GM23338 (cell line): ENCODE measurements around the gene USF2. TPM values are rescaled to one million over a fixed set of nuclear protein-coding genes. Genes with fewer than 3 reads are reported as not detected.
A peak's percentile ranks its signal among the peaks of the same experiment; 100 is the strongest.

Source experiments
- ATAC-seq: fragments of 200-7000 bp; cut with Tn5 transposase; 3 replicates; pipeline ENCODE4 v1.9.1; 2020
- DNase-seq: peaks from one replicate; pipeline ENCODE4 v3.0.0-alpha.2; 2015; ENCODE audit warnings: low spot score
- H2AFZ ChIP-seq: fragments of 200-600 bp; sonication (generic); 2 replicates; pipeline ENCODE4 v1.8.0; 2016; ENCODE audit warnings: antibody characterized with exemption, mild to moderate bottlenecking, moderate library complexity
- H3F3A ChIP-seq: fragments of 200-600 bp; sonication (generic); replicated peaks from 2 replicates; pipeline ENCODE4 v1.8.0; 2017; ENCODE audit warnings: antibody characterized with exemption, mixed run types, low read depth
- H3K27ac ChIP-seq: fragments of 200-600 bp; sonication (generic); 2 replicates; pipeline ENCODE4 v1.6.1; 2016; ENCODE audit warnings: low read depth
- H3K27me3 ChIP-seq: fragments of 200-600 bp; sonication (generic); 2 replicates; pipeline ENCODE4 v1.8.0; 2016; ENCODE audit warnings: mild to moderate bottlenecking, mixed run types, moderate library complexity; ENCODE audit not compliant: insufficient read depth
- H3K36me3 ChIP-seq: fragments of 200-600 bp; sonication (generic); 2 replicates; pipeline ENCODE4 v1.8.0; 2016; ENCODE audit warnings: mild to moderate bottlenecking; ENCODE audit not compliant: insufficient read depth
- H3K4me1 ChIP-seq: fragments of 200-600 bp; sonication (generic); 2 replicates; pipeline ENCODE4 v1.8.0; 2016; ENCODE audit warnings: mild to moderate bottlenecking, moderate library complexity; ENCODE audit not compliant: insufficient read depth
- H3K4me2 ChIP-seq: fragments of 200-600 bp; sonication (generic); 2 replicates; pipeline ENCODE4 v1.7.1; 2017; ENCODE audit warnings: mixed run types
- H3K4me3 ChIP-seq: fragments of 200-600 bp; sonication (generic); 2 replicates; pipeline ENCODE4 v1.6.1; 2016; ENCODE audit warnings: mixed run types
- H3K79me2 ChIP-seq: fragments of 200-600 bp; sonication (generic); replicated peaks from 2 replicates; pipeline ENCODE4 v1.8.0; 2017; ENCODE audit warnings: mild to moderate bottlenecking; ENCODE audit not compliant: insufficient read depth
- H3K9me2 ChIP-seq: fragments of 200-600 bp; sonication (generic); 2 replicates; pipeline ENCODE4 v1.8.0; 2017; ENCODE audit not compliant: insufficient read depth
- H4K20me1 ChIP-seq: fragments of 200-600 bp; sonication (generic); replicated peaks from 2 replicates; pipeline ENCODE4 v1.8.0; 2017; ENCODE audit warnings: mild to moderate bottlenecking; ENCODE audit not compliant: insufficient read depth
- H3K27ac Mint-ChIP-seq: 2 replicates; pipeline ENCODE4 v1.8.0; 2020; ENCODE audit warnings: inconsistent platforms, mild to moderate bottlenecking, moderate library complexity, mixed read lengths
- H3K27me3 Mint-ChIP-seq: 3 replicates; pipeline ENCODE4 v1.8.0; 2022; ENCODE audit warnings: low read depth, mild to moderate bottlenecking, moderate library complexity, mixed read lengths, inconsistent platforms; ENCODE audit not compliant: insufficient read depth, poor library complexity
- H3K36me3 Mint-ChIP-seq: 3 replicates; pipeline ENCODE4 v1.8.0; 2021; ENCODE audit warnings: low read depth, mild to moderate bottlenecking, inconsistent platforms, moderate library complexity, mixed read lengths
- H3K4me1 Mint-ChIP-seq: 3 replicates; pipeline ENCODE4 v1.8.0; 2020; ENCODE audit warnings: mild to moderate bottlenecking, inconsistent platforms, mixed read lengths
- H3K4me3 Mint-ChIP-seq: 3 replicates; pipeline ENCODE4 v1.8.0; 2021; ENCODE audit warnings: moderate library complexity, mild to moderate bottlenecking, inconsistent platforms, mixed read lengths
- H3K9me3 Mint-ChIP-seq: 3 replicates; pipeline ENCODE4 v1.8.0; 2020; ENCODE audit warnings: moderate library complexity, mild to moderate bottlenecking, inconsistent platforms, mixed read lengths
- CREB1 ChIP-seq: fragments of 250-450 bp; sonication (Bioruptor Pico); IDR thresholded peaks from 2 replicates; pipeline ENCODE4 v1.5.0; 2020; ENCODE audit warnings: low read depth, mild to moderate bottlenecking, moderate library complexity
- EZH2 ChIP-seq: fragments of 200-600 bp; sonication (generic); IDR thresholded peaks from one replicate; pipeline ENCODE4 v1.8.0; 2017; ENCODE audit warnings: antibody characterized with exemption, mild to moderate bottlenecking, low read depth; ENCODE audit not compliant: unreplicated experiment
- EZH2phosphoT487 ChIP-seq: fragments of 200-600 bp; sonication (generic); IDR thresholded peaks from one replicate; pipeline ENCODE4 v1.8.1; 2018; ENCODE audit warnings: antibody characterized with exemption; ENCODE audit not compliant: unreplicated experiment
- JUNB ChIP-seq: IDR thresholded peaks from one replicate; pipeline ENCODE4 v1.6.1; 2016; ENCODE audit warnings: antibody characterized with exemption; ENCODE audit not compliant: unreplicated experiment
- NANOG ChIP-seq: IDR thresholded peaks from 2 replicates; pipeline ENCODE4 v1.6.1; 2016; ENCODE audit warnings: antibody characterized with exemption, borderline replicate concordance
- POLR2AphosphoS5 ChIP-seq: IDR thresholded peaks from 2 replicates; pipeline ENCODE4 v1.6.1; 2016; ENCODE audit warnings: antibody characterized with exemption, low read depth
- STAT1 ChIP-seq: IDR thresholded peaks from one replicate; pipeline ENCODE4 v1.6.1; 2016; ENCODE audit warnings: antibody characterized with exemption; ENCODE audit not compliant: unreplicated experiment
- ZNF114 ChIP-seq: fragments of 250-450 bp; sonication (Bioruptor Pico); IDR thresholded peaks from 2 replicates; pipeline ENCODE4 v1.5.0; 2020; ENCODE audit warnings: mild to moderate bottlenecking, moderate library complexity
- ZNF331 ChIP-seq: fragments of 250-450 bp; sonication (Bioruptor Pico); IDR thresholded peaks from 2 replicates; pipeline ENCODE4 v1.5.0; 2020; ENCODE audit warnings: low read depth, mild to moderate bottlenecking, moderate library complexity
- long read RNA-seq: library from polyadenylated mRNA; unstranded; transcript quantifications from one replicate; pipeline ENCODE4 v2.0.0, GENCODE V29; 2020; ENCODE audit not compliant: unreplicated experiment
- polyA plus RNA-seq: library from polyadenylated mRNA; unstranded; fragments of >200 nt; fragmentation: Nextera tagmentation; extraction: Ambion mirVana; gene quantifications from 2 replicates; pipeline ENCODE4 v1.2.1, GENCODE V29; 2016
- total RNA-seq: library from RNA; depleted of rRNA; stranded (reverse); fragments of >200 nt; shearing (Covaris generic); gene quantifications from 2 replicates; pipeline ENCODE4 v1.2.3, GENCODE V29; 2014; rRNA removed
- TF ChIP-seq, protein P1 (sequence below): IDR thresholded peaks from one replicate; pipeline ENCODE4 v1.6.1; 2018; ENCODE audit warnings: antibody characterized with exemption; ENCODE audit not compliant: unreplicated experiment
- TF ChIP-seq, protein P2 (sequence below): fragments of 250-450 bp; sonication (Bioruptor Pico); IDR thresholded peaks from 2 replicates; pipeline ENCODE4 v1.5.0; 2020; ENCODE audit warnings: mild to moderate bottlenecking, moderate library complexity
- TF ChIP-seq, protein P3 (sequence below), 2 experiments: fragments of 200-600 bp in 1 of 2; sonication (generic) in 1 of 2; conservative IDR thresholded peaks; 2 replicates each; pipeline versions ENCODE4 v1.5.1 to v1.6.1; 2016 to 2017; ENCODE audit warnings: antibody characterized with exemption in 2 of 2, low read depth in 2 of 2, mild to moderate bottlenecking in 2 of 2, moderate library complexity in 1 of 2

The USF2 gene, protein sequence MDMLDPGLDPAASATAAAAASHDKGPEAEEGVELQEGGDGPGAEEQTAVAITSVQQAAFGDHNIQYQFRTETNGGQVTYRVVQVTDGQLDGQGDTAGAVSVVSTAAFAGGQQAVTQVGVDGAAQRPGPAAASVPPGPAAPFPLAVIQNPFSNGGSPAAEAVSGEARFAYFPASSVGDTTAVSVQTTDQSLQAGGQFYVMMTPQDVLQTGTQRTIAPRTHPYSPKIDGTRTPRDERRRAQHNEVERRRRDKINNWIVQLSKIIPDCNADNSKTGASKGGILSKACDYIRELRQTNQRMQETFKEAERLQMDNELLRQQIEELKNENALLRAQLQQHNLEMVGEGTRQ
- 60.5 and 63.8 TPM in 2 replicates for total RNA-seq
- 28.9 and 36.4 TPM in 2 replicates for polyA plus RNA-seq
- long read RNA-seq, partial matches to known transcripts = 3 of 6 reads
- long read RNA-seq, other reads (novel, unspliced or antisense) = 1 of 6 reads

DNA sequence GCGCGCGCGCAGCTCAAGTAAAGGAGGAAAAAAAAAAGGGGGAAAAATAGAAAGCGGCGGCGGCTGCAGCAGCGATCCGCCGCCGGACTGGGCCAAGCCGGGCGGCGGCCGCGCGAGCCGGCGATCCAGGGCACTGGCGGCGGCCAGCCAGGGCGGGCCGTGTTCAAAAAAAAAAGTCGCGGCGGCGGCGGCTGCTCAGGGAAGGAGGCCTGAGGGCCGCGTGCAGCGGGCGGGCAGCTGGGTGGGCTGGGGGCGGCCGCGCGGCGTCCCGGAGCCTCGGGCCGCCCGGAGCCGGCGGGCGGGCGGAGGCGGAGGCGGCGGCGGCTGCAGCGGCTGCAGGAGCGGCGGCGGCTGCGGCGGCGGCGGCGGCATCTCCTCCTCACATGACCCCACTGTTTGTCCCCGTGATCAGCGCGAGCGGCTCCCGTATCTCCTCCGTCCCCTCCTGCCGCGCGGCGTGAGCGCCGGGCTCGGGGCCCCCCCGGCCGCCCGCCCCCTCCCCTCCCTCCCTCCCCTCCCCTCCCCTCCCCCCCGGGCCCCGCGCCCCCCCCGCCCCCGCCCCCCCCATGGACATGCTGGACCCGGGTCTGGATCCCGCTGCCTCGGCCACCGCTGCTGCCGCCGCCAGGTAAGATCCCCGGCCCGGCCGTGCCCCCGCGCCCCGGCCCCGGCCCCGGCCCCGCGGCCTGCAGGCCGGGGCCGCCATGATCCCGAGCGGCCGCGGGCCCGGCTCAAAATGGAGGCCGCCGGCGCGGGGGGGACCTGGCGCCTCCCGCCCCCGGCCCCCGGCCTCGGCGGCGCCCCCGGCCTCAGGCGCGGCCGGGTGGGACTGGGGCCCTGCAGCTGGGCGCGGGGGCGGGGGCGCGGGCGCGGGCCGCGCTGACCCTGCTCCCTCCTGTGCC lies at the start of gene USF2:
Gene USF2, plus strand, starts transcription at position 427 of the 902 bp plus-strand sequence. Its CDS starts 140 bp downstream, at position 567.
- peak; percentile 78 for DNase-seq
- no peak within 1 kb of the TSS for H2AFZ ChIP-seq
- H3K4me3 Mint-ChIP-seq = peak within 1 kb of the TSS; percentile 87
- peaks cover 7% of the 10 kb centered on the region; the same call in 1 of the 2 replicates for H3K36me3 ChIP-seq
- H3K9me2 ChIP-seq = no peaks in the 10 kb centered on the region
- peaks cover 32% of the 10 kb centered on the region for H3K27me3 Mint-ChIP-seq
- peaks cover 11% of the 10 kb centered on the region for H3K4me1 Mint-ChIP-seq
- H3K9me3 Mint-ChIP-seq = no peaks in the 10 kb centered on the region; the same call in 2 of the 3 replicates
- H3K4me1 ChIP-seq = peaks cover 7% of the 10 kb centered on the region; the same call in 1 of the 2 replicates
- H3K27ac ChIP-seq = peak within 1 kb of the TSS; percentile 96
- no peaks in the 10 kb centered on the region for H3K27me3 ChIP-seq
- peaks cover 17% of the 10 kb centered on the region for H3F3A ChIP-seq
- H3K4me2 ChIP-seq = peak within 1 kb of the TSS; percentile 99
- H3K27ac Mint-ChIP-seq = peak within 1 kb of the TSS; percentile 95
- peak within 1 kb of the TSS; percentile 79 for H3K4me3 ChIP-seq
- H3K79me2 ChIP-seq = no peaks in the 10 kb centered on the region
- peaks cover 67% of the 10 kb centered on the region for H3K36me3 Mint-ChIP-seq
- H4K20me1 ChIP-seq = peaks cover 12% of the 10 kb centered on the region; the same call in 1 of the 2 replicates
- ATAC-seq = no peak
- TF ChIP-seq EZH2phosphoT487 (no peak), POLR2AphosphoS5 (no peak), ZNF331 (no peak), CREB1 (no peak), STAT1 (no peak), EZH2 (no peak), ZNF114 (CRISPR knock-in tag) (no peak), NANOG (no peak), JUNB (no peak)
- TF ChIP-seq, protein P1, sequence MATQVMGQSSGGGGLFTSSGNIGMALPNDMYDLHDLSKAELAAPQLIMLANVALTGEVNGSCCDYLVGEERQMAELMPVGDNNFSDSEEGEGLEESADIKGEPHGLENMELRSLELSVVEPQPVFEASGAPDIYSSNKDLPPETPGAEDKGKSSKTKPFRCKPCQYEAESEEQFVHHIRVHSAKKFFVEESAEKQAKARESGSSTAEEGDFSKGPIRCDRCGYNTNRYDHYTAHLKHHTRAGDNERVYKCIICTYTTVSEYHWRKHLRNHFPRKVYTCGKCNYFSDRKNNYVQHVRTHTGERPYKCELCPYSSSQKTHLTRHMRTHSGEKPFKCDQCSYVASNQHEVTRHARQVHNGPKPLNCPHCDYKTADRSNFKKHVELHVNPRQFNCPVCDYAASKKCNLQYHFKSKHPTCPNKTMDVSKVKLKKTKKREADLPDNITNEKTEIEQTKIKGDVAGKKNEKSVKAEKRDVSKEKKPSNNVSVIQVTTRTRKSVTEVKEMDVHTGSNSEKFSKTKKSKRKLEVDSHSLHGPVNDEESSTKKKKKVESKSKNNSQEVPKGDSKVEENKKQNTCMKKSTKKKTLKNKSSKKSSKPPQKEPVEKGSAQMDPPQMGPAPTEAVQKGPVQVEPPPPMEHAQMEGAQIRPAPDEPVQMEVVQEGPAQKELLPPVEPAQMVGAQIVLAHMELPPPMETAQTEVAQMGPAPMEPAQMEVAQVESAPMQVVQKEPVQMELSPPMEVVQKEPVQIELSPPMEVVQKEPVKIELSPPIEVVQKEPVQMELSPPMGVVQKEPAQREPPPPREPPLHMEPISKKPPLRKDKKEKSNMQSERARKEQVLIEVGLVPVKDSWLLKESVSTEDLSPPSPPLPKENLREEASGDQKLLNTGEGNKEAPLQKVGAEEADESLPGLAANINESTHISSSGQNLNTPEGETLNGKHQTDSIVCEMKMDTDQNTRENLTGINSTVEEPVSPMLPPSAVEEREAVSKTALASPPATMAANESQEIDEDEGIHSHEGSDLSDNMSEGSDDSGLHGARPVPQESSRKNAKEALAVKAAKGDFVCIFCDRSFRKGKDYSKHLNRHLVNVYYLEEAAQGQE = no peak
- TF ChIP-seq, protein P2, sequence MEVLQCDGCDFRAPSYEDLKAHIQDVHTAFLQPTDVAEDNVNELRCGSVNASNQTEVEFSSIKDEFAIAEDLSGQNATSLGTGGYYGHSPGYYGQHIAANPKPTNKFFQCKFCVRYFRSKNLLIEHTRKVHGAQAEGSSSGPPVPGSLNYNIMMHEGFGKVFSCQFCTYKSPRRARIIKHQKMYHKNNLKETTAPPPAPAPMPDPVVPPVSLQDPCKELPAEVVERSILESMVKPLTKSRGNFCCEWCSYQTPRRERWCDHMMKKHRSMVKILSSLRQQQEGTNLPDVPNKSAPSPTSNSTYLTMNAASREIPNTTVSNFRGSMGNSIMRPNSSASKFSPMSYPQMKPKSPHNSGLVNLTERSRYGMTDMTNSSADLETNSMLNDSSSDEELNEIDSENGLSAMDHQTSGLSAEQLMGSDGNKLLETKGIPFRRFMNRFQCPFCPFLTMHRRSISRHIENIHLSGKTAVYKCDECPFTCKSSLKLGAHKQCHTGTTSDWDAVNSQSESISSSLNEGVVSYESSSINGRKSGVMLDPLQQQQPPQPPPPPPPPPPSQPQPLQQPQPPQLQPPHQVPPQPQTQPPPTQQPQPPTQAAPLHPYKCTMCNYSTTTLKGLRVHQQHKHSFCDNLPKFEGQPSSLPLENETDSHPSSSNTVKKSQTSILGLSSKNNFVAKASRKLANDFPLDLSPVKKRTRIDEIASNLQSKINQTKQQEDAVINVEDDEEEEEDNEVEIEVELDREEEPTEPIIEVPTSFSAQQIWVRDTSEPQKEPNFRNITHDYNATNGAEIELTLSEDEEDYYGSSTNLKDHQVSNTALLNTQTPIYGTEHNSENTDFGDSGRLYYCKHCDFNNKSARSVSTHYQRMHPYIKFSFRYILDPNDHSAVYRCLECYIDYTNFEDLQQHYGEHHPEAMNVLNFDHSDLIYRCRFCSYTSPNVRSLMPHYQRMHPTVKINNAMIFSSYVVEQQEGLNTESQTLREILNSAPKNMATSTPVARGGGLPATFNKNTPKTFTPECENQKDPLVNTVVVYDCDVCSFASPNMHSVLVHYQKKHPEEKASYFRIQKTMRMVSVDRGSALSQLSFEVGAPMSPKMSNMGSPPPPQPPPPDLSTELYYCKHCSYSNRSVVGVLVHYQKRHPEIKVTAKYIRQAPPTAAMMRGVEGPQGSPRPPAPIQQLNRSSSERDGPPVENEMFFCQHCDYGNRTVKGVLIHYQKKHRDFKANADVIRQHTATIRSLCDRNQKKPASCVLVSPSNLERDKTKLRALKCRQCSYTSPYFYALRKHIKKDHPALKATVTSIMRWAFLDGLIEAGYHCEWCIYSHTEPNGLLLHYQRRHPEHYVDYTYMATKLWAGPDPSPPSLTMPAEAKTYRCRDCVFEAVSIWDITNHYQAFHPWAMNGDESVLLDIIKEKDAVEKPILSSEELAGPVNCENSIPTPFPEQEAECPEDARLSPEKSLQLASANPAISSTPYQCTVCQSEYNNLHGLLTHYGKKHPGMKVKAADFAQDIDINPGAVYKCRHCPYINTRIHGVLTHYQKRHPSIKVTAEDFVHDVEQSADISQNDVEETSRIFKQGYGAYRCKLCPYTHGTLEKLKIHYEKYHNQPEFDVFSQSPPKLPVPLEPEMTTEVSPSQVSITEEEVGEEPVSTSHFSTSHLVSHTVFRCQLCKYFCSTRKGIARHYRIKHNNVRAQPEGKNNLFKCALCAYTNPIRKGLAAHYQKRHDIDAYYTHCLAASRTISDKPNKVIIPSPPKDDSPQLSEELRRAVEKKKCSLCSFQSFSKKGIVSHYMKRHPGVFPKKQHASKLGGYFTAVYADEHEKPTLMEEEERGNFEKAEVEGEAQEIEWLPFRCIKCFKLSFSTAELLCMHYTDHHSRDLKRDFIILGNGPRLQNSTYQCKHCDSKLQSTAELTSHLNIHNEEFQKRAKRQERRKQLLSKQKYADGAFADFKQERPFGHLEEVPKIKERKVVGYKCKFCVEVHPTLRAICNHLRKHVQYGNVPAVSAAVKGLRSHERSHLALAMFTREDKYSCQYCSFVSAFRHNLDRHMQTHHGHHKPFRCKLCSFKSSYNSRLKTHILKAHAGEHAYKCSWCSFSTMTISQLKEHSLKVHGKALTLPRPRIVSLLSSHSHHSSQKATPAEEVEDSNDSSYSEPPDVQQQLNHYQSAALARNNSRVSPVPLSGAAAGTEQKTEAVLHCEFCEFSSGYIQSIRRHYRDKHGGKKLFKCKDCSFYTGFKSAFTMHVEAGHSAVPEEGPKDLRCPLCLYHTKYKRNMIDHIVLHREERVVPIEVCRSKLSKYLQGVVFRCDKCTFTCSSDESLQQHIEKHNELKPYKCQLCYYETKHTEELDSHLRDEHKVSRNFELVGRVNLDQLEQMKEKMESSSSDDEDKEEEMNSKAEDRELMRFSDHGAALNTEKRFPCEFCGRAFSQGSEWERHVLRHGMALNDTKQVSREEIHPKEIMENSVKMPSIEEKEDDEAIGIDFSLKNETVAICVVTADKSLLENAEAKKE (CRISPR knock-in tag) = no peak
- TF ChIP-seq, protein P3, sequence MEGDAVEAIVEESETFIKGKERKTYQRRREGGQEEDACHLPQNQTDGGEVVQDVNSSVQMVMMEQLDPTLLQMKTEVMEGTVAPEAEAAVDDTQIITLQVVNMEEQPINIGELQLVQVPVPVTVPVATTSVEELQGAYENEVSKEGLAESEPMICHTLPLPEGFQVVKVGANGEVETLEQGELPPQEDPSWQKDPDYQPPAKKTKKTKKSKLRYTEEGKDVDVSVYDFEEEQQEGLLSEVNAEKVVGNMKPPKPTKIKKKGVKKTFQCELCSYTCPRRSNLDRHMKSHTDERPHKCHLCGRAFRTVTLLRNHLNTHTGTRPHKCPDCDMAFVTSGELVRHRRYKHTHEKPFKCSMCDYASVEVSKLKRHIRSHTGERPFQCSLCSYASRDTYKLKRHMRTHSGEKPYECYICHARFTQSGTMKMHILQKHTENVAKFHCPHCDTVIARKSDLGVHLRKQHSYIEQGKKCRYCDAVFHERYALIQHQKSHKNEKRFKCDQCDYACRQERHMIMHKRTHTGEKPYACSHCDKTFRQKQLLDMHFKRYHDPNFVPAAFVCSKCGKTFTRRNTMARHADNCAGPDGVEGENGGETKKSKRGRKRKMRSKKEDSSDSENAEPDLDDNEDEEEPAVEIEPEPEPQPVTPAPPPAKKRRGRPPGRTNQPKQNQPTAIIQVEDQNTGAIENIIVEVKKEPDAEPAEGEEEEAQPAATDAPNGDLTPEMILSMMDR (conservative IDR thresholded peaks at IDR 0.05; ENCODE audit: low read depth in 2 of 2) = no peak
